HepG2 (cell line): Measurements from ENCODE around the gene CCDC197. TPM values are rescaled to one million over a fixed set of nuclear protein-coding genes. Genes with fewer than 3 reads are reported as not detected.
A peak's percentile ranks its signal among the peaks of the same experiment; 100 is the strongest.

ENCODE experiments used
- ATF7 ChIP-seq, 2 experiments: fragments of 450-650 bp in 1 of 2; sonication (generic) in 1 of 2; formaldehyde crosslinking in 1 of 2; IDR thresholded peaks; 2 replicates each; pipeline versions ENCODE4 v1.4.0 to v1.6.1; 2016 to 2020; ENCODE audit warnings: antibody characterized with exemption in 1 of 2, mild to moderate bottlenecking in 1 of 2, missing genetic modification reagents in 1 of 2
- CTCF ChIP-seq: sonication (generic); formaldehyde crosslinking; IDR thresholded peaks from 2 replicates; pipeline ENCODE4 v1.5.0; 2020; ENCODE audit warnings: mild to moderate bottlenecking, missing genetic modification reagents, moderate library complexity
- ETV6 ChIP-seq: sonication (generic); formaldehyde crosslinking; conservative IDR thresholded peaks from 2 replicates; pipeline ENCODE4 v1.4.0; 2020; ENCODE audit warnings: missing genetic modification reagents
- FOSL2 ChIP-seq: sonication (generic); formaldehyde crosslinking; IDR thresholded peaks from 2 replicates; pipeline ENCODE4 v1.4.0; 2020; ENCODE audit warnings: missing genetic modification reagents
- GATAD2A ChIP-seq: IDR thresholded peaks from 2 replicates; pipeline ENCODE4 v1.6.1; 2016
- KAT8 ChIP-seq: IDR thresholded peaks from 2 replicates; pipeline ENCODE4 v1.6.1; 2016; ENCODE audit warnings: missing genetic modification reagents, missing compliant biosample characterization
- NR3C1 ChIP-seq: sonication (generic); formaldehyde crosslinking; IDR thresholded peaks from 2 replicates; pipeline ENCODE4 v1.4.0; 2020; ENCODE audit warnings: missing genetic modification reagents
- ZNF142 ChIP-seq: sonication (generic); formaldehyde crosslinking; IDR thresholded peaks from 2 replicates; pipeline ENCODE4 v1.4.0; 2020; ENCODE audit warnings: missing genetic modification reagents
- ZNF646 ChIP-seq: sonication (generic); formaldehyde crosslinking; IDR thresholded peaks from 2 replicates; pipeline ENCODE4 v1.9.0; 2021; ENCODE audit warnings: mild to moderate bottlenecking, missing genetic modification reagents
- polyA plus RNA-seq, 8 experiments: library from polyadenylated mRNA; depleted of rRNA in 3 of 8; stranded (reverse) in 7 of 8; unstranded in 1 of 8; fragments of >200 nt; fragmentation: Illumina TruSeq in 4 of 8; extraction: Trizol in 4 of 8; gene quantifications; 2 replicates each; pipeline versions ENCODE4 v1.2.1 to v1.2.3, GENCODE V29; 2011 to 2016; ENCODE audit warnings: low read depth in 4 of 8, missing spikeins in 1 of 8, mixed read lengths in 1 of 8; ENCODE audit not compliant: insufficient read depth in 1 of 8
- total RNA-seq, 5 experiments: library from RNA; depleted of rRNA; stranded (reverse); fragments of >200 nt; fragmentation: Illumina TruSeq; extraction: Trizol; gene quantifications; 2 replicates each; pipeline ENCODE4 v1.2.3, GENCODE V29; 2016; ENCODE audit warnings: low read depth in 1 of 5

The CCDC197 gene
- total and polyA plus RNA-seq, 2 of the 13 experiments (the other 11 are each of a cell fraction or from before 2014, with no cell fraction given), result 0.11 to 0.13 TPM

GRCh38 chr14:94001501-94002396 lies 4.6 kb downstream of the CCDC197 start (continued):
- no peak for TF ChIP-seq ZNF646 (CRISPR knock-in tag)
- peak; percentile 51; the same call in 1 of the 2 replicates for TF ChIP-seq ZNF142 (CRISPR knock-in tag)
- 0 out of 2 replicates have a peak, but pooled peaks have one; percentile 32 for TF ChIP-seq GATAD2A (CRISPR knock-in tag)
- TF ChIP-seq FOSL2 (CRISPR knock-in tag), result peak; percentile 44
- 0 out of 2 replicates have a peak, but pooled peaks have one; percentile 19 for TF ChIP-seq ETV6 (CRISPR knock-in tag)
- no peak for TF ChIP-seq NR3C1
- no peak for TF ChIP-seq ATF7 (IDR thresholded peaks at IDR 0.05)
- no peak for TF ChIP-seq ATF7 (CRISPR knock-in tag; IDR thresholded peaks at IDR 0.05)
- TF ChIP-seq CTCF (CRISPR knock-in tag), result peak; percentile 95
- 0 out of 2 replicates have a peak, but pooled peaks have one; percentile 20 for TF ChIP-seq KAT8 (CRISPR knock-in tag)
